Measurements from ENCODE around the gene EDDM13. TPM values are rescaled to one million over a fixed set of nuclear protein-coding genes. Genes with fewer than 3 reads are reported as not detected.

The EDDM13 gene
- polyA plus RNA-seq, 2 of the 4 experiments (the other 2 are of a cell fraction) = not detected

- no peak for FAIRE-seq
- TF ChIP-seq ESRRA (IDR thresholded peaks at IDR 0.05; ENCODE audit: borderline replicate concordance, low read length) (no peak), KDM1A (IDR thresholded peaks at IDR 0.05; ENCODE audit: low read depth) (no peak), FOSL2 (IDR thresholded peaks at IDR 0.05) (no peak), FOSL2 (CRISPR knock-in tag; IDR thresholded peaks at IDR 0.05) (no peak), CHD4 (IDR thresholded peaks at IDR 0.05; ENCODE audit: borderline replicate concordance) (no peak), CTCF (IDR thresholded peaks at IDR 0.05) (no peak), MAX (IDR thresholded peaks at IDR 0.05) (no peak), ZNF302 (CRISPR knock-in tag; IDR thresholded peaks at IDR 0.05) (no peak), KDM5A (IDR thresholded peaks at IDR 0.05) (no peak), EP300 (IDR thresholded peaks at IDR 0.05) (no peak), MYC (IDR thresholded peaks at IDR 0.05; ENCODE audit: borderline replicate concordance, low read length) (no peak), SMC3 (IDR thresholded peaks at IDR 0.05) (no peak), RAD21 (conservative IDR thresholded peaks at IDR 0.05 in 1 of 2, IDR thresholded peaks at IDR 0.05 in 1 of 2) (no peak), HES2 (IDR thresholded peaks at IDR 0.05) (no peak), JUN (IDR thresholded peaks at IDR 0.05) (no peak), HMGXB4 (CRISPR knock-in tag; IDR thresholded peaks at IDR 0.05; ENCODE audit: borderline replicate concordance) (no peak), ZC3H11A (IDR thresholded peaks at IDR 0.05) (no peak), HOXB5 (CRISPR knock-in tag; IDR thresholded peaks at IDR 0.05) (no peak)
- 32% methylated on average over 2 of the region's 2 CpGs for WGBS (ENCODE audit: missing lambda C conversion rate)
- Histone ChIP-seq H3K4me3 (no peak overlapping the region), H3K4me2 (no peak overlapping the region), H3K27ac (no peak overlapping the region), H3K4me1 (peaks cover 9% of the 10 kb centered on the region; the same call in 1 of the 3 replicates), H3K9me3 (no peaks in the 10 kb centered on the region)
- POLR2A ChIA-PET = no interaction called here
- no peak for DNase-seq (ENCODE audit: low read depth in 1 of 2, low spot score in 1 of 2)
- ATAC-seq = no peak
- CTCF ChIA-PET = interaction anchor here (2.0 kb wide), 1 partner anchor 16 kb away, joined by 10 read pairs; no protein-coding TSS in a partner anchor
Measured at GRCh38 chr19:56317749-56318148, 45.2 kb downstream of the EDDM13 start.

- no peak overlapping the region for H3K4me3 ChIP-seq
- FAIRE-seq (no peak), ATAC-seq (no peak), DNase-seq (ENCODE audit: low read depth in 1 of 2, low spot score in 1 of 2) (no peak)
- ChIA-PET CTCF (no interaction called here), POLR2A (no interaction called here)
- TF ChIP-seq EHF (CRISPR knock-in tag; IDR thresholded peaks at IDR 0.05) (no peak), JUNB (IDR thresholded peaks at IDR 0.05) (no peak)
- H3K4me1 ChIP-seq = peaks cover 5% of the 10 kb centered on the region; the same call in 1 of the 3 replicates
- no peak overlapping the region for H3K27ac ChIP-seq
- no peak overlapping the region for H3K4me2 ChIP-seq
- 5% methylated on average over 3 of the region's 3 CpGs for WGBS (ENCODE audit: missing lambda C conversion rate)
- peaks cover under 1% of the 10 kb centered on the region; the same call in 2 of the 3 replicates for H3K9me3 ChIP-seq
Measured at GRCh38 chr19:56319991-56320390, 47.4 kb downstream of the EDDM13 start.

Measured in A549 (cell line).